ENCODE results near the gene DPM3.

Gene DPM3

GRCh38 chr1:155183775-155184221, 43.5 kb upstream of the DPM3 start:
- H3K27ac ChIP-seq (replicated peaks) = no peak overlapping the region
- TF ChIP-seq POLR2AphosphoS5 (IDR thresholded peaks at IDR 0.05; ENCODE audit: low read depth) (no peak), GABPA (IDR thresholded peaks at IDR 0.05; ENCODE audit: low read depth) (no peak), SPI1 (IDR thresholded peaks at IDR 0.05; ENCODE audit: borderline replicate concordance, low read depth) (no peak), REST (IDR thresholded peaks at IDR 0.05; ENCODE audit: insufficient replicate concordance, low read depth) (no peak), CTCF (IDR thresholded peaks at IDR 0.05; ENCODE audit: insufficient read depth, low read length) (no peak)
- H3K4me3 ChIP-seq (replicated peaks; ENCODE audit: insufficient read depth, low read length) = no peak overlapping the region
- no peak for DNase-seq (ENCODE audit: low read depth in 1 of 2, low spot score in 1 of 2)
- H3K27me3 ChIP-seq (ENCODE audit: insufficient read depth, poor library complexity, severe bottlenecking) = no peaks in the 10 kb centered on the region

- no peak for DNase-seq (ENCODE audit: low read depth in 1 of 2, low spot score in 1 of 2)
- H3K27me3 ChIP-seq (ENCODE audit: insufficient read depth, poor library complexity, severe bottlenecking) = no peaks in the 10 kb centered on the region
- TF ChIP-seq SPI1 (IDR thresholded peaks at IDR 0.05; ENCODE audit: borderline replicate concordance, low read depth) (no peak), GABPA (IDR thresholded peaks at IDR 0.05; ENCODE audit: low read depth) (no peak), POLR2AphosphoS5 (IDR thresholded peaks at IDR 0.05; ENCODE audit: low read depth) (no peak), CTCF (IDR thresholded peaks at IDR 0.05; ENCODE audit: insufficient read depth, low read length) (no peak), REST (IDR thresholded peaks at IDR 0.05; ENCODE audit: insufficient replicate concordance, low read depth) (no peak)
- H3K4me3 ChIP-seq (replicated peaks; ENCODE audit: insufficient read depth, low read length) = no peak overlapping the region
- H3K27ac ChIP-seq (replicated peaks) = no peak overlapping the region
Measured at GRCh38 chr1:155182052-155182550, 41.8 kb upstream of the DPM3 start.

- Histone ChIP-seq H3K27ac (replicated peaks) (no peak overlapping the region), H3K4me3 (replicated peaks; ENCODE audit: insufficient read depth, low read length) (no peak overlapping the region), H3K27me3 (ENCODE audit: insufficient read depth, poor library complexity, severe bottlenecking) (no peaks in the 10 kb centered on the region)
- no peak for TF ChIP-seq GABPA (IDR thresholded peaks at IDR 0.05; ENCODE audit: low read depth)
- TF ChIP-seq REST (IDR thresholded peaks at IDR 0.05; ENCODE audit: insufficient replicate concordance, low read depth) = no peak
- TF ChIP-seq SPI1 (IDR thresholded peaks at IDR 0.05; ENCODE audit: borderline replicate concordance, low read depth) = no peak
- TF ChIP-seq CTCF (IDR thresholded peaks at IDR 0.05; ENCODE audit: insufficient read depth, low read length) = no peak
- no peak for TF ChIP-seq POLR2AphosphoS5 (IDR thresholded peaks at IDR 0.05; ENCODE audit: low read depth)
- no peak for DNase-seq (ENCODE audit: low read depth in 1 of 2, low spot score in 1 of 2)
Measured at GRCh38 chr1:155181371-155182051, 41.2 kb upstream of the DPM3 start.
